GM12801 (cell line): Measurements from ENCODE around the gene CELF2.

Source experiments
- CTCF ChIP-seq: IDR thresholded peaks from one replicate; pipeline ENCODE4 v1.5.1; 2011; ENCODE audit warnings: control low read depth; ENCODE audit not compliant: insufficient read length; ENCODE audit errors: extremely low read depth

CELF2 gene

GRCh38 chr10:11153766-11154165, 136.1 kb downstream of the CELF2 start:
- no peak for TF ChIP-seq CTCF

GRCh38 chr10:11154333-11154732, 136.7 kb downstream of the CELF2 start:
- no peak for TF ChIP-seq CTCF

GRCh38 chr10:11154849-11155498, 137.3 kb downstream of the CELF2 start:
- no peak for TF ChIP-seq CTCF

- no peak for TF ChIP-seq CTCF
Observed at GRCh38 chr10:11156480-11156879, 138.8 kb downstream of the CELF2 start.

GRCh38 chr10:11157292-11158076, 139.8 kb downstream of the CELF2 start:
- TF ChIP-seq CTCF = no peak

- TF ChIP-seq CTCF = no peak
Observed at GRCh38 chr10:11158080-11158479, 140.4 kb downstream of the CELF2 start.

- no peak for TF ChIP-seq CTCF
Observed at GRCh38 chr10:11159543-11160215, 142.0 kb downstream of the CELF2 start.
